Body of pancreas (tissue), 4 donors: ENCODE measurements around the gene SEMA3G. TPM values are rescaled to one million over a fixed set of nuclear protein-coding genes. Genes with fewer than 3 reads are reported as not detected.
A peak's percentile ranks its signal among the peaks of the same experiment; 100 is the strongest.

Source experiments
- ATAC-seq: fragments of 150-250 bp; one replicate; pipeline ENCODE4 v1.9.1; 2016
- DNase-seq, 4 donors: peaks; one replicate each; pipeline ENCODE4 v3.0.0-alpha.2; 2019
- H3K27ac ChIP-seq, 4 donors: fragments of 200-600 bp; sonication (generic); 1 replicate in 3 of 4; 2 replicates in 1 of 4; pipeline versions ENCODE4 v1.5.1 to v1.6.1; 2016 to 2019; ENCODE audit warnings: mild to moderate bottlenecking in 1 of 4, mixed read lengths in 1 of 4, moderate library complexity in 1 of 4
- H3K27me3 ChIP-seq, 2 donors: fragments of 200-600 bp; sonication (generic); one replicate each; pipeline ENCODE4 v1.6.0; 2016; ENCODE audit warnings: mild to moderate bottlenecking in 1 of 2
- H3K36me3 ChIP-seq, 2 donors: fragments of 200-600 bp; sonication (generic); replicated peaks in 1 of 2; 2 replicates each; pipeline ENCODE4 v1.5.1; 2016; ENCODE audit warnings: low read depth in 2 of 2; ENCODE audit not compliant: insufficient read depth in 1 of 2
- H3K4me1 ChIP-seq: fragments of 200-600 bp; sonication (generic); one replicate; pipeline ENCODE4 v1.6.0; 2016
- H3K4me3 ChIP-seq, 2 donors: fragments of 200-600 bp; sonication (generic); 1 replicate in 1 of 2; 2 replicates in 1 of 2; pipeline ENCODE4 v1.5.1; 2016 to 2019
- H3K9me3 ChIP-seq, 3 donors: fragments of 200-600 bp; sonication (generic); 1 replicate in 2 of 3; 2 replicates in 1 of 3; pipeline ENCODE4 v1.5.1; 2016
- CTCF ChIP-seq, 7 experiments: fragments of 450-650 bp in 4 of 7; fragments of 200-600 bp in 3 of 7; sonication (generic) in 3 of 7; IDR thresholded peaks; one replicate each; pipeline ENCODE4 v1.5.1; 2016 to 2019; ENCODE audit warnings: antibody characterized with exemption in 7 of 7
- POLR2A ChIP-seq, 3 donors: fragments of 450-650 bp; IDR thresholded peaks; one replicate each; pipeline ENCODE4 v1.6.1; 2016; ENCODE audit warnings: antibody characterized with exemption in 3 of 3, mild to moderate bottlenecking in 2 of 3
- WGBS, 2 donors: methylation state at CpG; one replicate each; pipeline ENCODE4 v1.1.5; 2017; 5-methylcytosine and 5-hydroxymethylcytosine counted together
- intact Hi-C: fragments of 100-400 bp; cut with DNase I; formaldehyde crosslinking; loops from one replicate; pipeline ENCODE4 v1.15.1; 2023
- total RNA-seq, 2 donors: library from RNA; depleted of rRNA; stranded (reverse); fragments of >200 nt; gene quantifications; one replicate each; pipeline ENCODE4 v1.1.0, GENCODE V29; 2016

SEMA3G gene
- total RNA-seq, 2 donors from 2014 or later = 3.9 to 13.2 TPM

GRCh38 chr3:52433996-52434479 is 10.9 kb downstream of the SEMA3G start:
- Histone ChIP-seq H3K36me3 (no peaks in the 10 kb centered on the region), H3K27me3 (no peaks in the 10 kb centered on the region), H3K4me3 (no peak overlapping the region), H3K27ac (no peak overlapping the region), H3K9me3 (no peaks in the 10 kb centered on the region), H3K4me1 (no peaks in the 10 kb centered on the region)
- WGBS, 2 donors = 82 to 84% methylated on average over 6 of the region's 6 CpGs
- ATAC-seq (no peak), DNase-seq (no peak)
- no peak for TF ChIP-seq CTCF (IDR thresholded peaks at IDR 0.05)
- TF ChIP-seq POLR2A (IDR thresholded peaks at IDR 0.05) = no peak
- intact Hi-C loops = no loop called here

GRCh38 chr3:52433328-52433995 is 11.4 kb downstream of the SEMA3G start:
- no peaks in the 10 kb centered on the region for H3K36me3 ChIP-seq
- no peak overlapping the region for H3K4me3 ChIP-seq
- ATAC-seq = no peak
- peaks cover 4% of the 10 kb centered on the region for H3K4me1 ChIP-seq
- peak in 1 of 4 donors; percentile 0 for DNase-seq
- 75 to 79% methylated on average over 10 of the region's 10 CpGs for WGBS, 2 donors
- no peaks in the 10 kb centered on the region for H3K9me3 ChIP-seq
- intact Hi-C loops = no loop called here
- H3K27ac ChIP-seq = no peak overlapping the region
- H3K27me3 ChIP-seq = no peaks in the 10 kb centered on the region
- TF ChIP-seq CTCF (IDR thresholded peaks at IDR 0.05) = no peak
- TF ChIP-seq POLR2A (IDR thresholded peaks at IDR 0.05) = no peak

- Histone ChIP-seq H3K4me1 (peaks cover 4% of the 10 kb centered on the region), H3K4me3 (no peak overlapping the region), H3K9me3 (no peaks in the 10 kb centered on the region), H3K27ac (no peak overlapping the region), H3K27me3 (no peaks in the 10 kb centered on the region), H3K36me3 (no peaks in the 10 kb centered on the region)
- 28 to 60% methylated on average over 2 to 4 of the region's 4 CpGs for WGBS, 2 donors
- intact Hi-C loops = no loop called here
- DNase-seq (peak in 1 of 4 donors; percentile 55), ATAC-seq (no peak)
- TF ChIP-seq CTCF (IDR thresholded peaks at IDR 0.05) (no peak), POLR2A (IDR thresholded peaks at IDR 0.05) (no peak)
Measured at GRCh38 chr3:52432691-52433141, 12.2 kb downstream of the SEMA3G start.

GRCh38 chr3:52432225-52432624 is 12.7 kb downstream of the SEMA3G start:
- DNase-seq = peak in 1 of 4 donors; percentile 4
- no peak overlapping the region for H3K4me3 ChIP-seq
- no peak for ATAC-seq
- H3K27me3 ChIP-seq = no peaks in the 10 kb centered on the region
- intact Hi-C loops = no loop called here
- no peak for TF ChIP-seq CTCF (IDR thresholded peaks at IDR 0.05)
- TF ChIP-seq POLR2A (IDR thresholded peaks at IDR 0.05) = no peak
- peaks cover 4% of the 10 kb centered on the region for H3K4me1 ChIP-seq
- 69 to 71% methylated on average over 6 of the region's 6 CpGs for WGBS, 2 donors
- H3K36me3 ChIP-seq = no peaks in the 10 kb centered on the region
- no peaks in the 10 kb centered on the region for H3K9me3 ChIP-seq
- no peak overlapping the region for H3K27ac ChIP-seq
